Measurements from ENCODE around the gene SLC8A1.

The SLC8A1 gene

DNA sequence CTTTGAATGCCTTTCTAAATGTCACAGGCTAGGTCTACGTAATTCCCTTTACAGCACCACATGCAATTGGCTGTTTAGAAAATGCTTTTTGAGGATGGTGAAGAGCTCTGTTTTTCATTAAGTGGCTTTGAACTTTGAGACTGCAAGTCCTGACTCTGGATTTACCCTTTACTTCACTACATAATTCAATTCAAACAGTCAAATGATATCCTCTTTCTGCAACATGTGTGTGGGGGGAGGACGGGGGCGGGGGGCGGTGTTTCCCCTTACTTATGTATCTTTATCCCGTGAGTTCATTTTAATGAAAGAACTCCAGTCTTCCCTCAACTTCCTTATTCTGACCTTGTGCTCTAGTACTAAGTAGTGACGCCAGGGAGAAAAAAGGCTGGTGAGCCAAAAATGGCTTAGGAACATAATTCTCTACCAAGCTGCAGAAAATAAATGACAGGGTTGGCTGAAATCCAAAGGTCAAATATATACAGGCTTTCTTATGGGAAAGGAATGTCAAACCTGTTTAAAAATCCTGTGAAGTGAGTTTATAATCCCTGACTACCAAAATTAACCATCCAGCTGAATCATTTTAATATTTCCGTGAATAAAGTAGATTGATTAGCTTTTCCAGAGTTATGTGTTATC lies 119.6 kb downstream of the SLC8A1 start:
- DNase-seq (ENCODE audit: extremely low read depth, insufficient read length): no peak
- Histone ChIP-seq H3K4me3 (replicated peaks; ENCODE audit: low read depth, low read length) (no peak overlapping the region), H3K27me3 (replicated peaks; ENCODE audit: control insufficient read depth, insufficient read depth, low read length) (no peaks in the 10 kb centered on the region), H3K36me3 (ENCODE audit: control insufficient read depth, insufficient read depth, low read length) (no peaks in the 10 kb centered on the region)
- TF ChIP-seq, protein P1, sequence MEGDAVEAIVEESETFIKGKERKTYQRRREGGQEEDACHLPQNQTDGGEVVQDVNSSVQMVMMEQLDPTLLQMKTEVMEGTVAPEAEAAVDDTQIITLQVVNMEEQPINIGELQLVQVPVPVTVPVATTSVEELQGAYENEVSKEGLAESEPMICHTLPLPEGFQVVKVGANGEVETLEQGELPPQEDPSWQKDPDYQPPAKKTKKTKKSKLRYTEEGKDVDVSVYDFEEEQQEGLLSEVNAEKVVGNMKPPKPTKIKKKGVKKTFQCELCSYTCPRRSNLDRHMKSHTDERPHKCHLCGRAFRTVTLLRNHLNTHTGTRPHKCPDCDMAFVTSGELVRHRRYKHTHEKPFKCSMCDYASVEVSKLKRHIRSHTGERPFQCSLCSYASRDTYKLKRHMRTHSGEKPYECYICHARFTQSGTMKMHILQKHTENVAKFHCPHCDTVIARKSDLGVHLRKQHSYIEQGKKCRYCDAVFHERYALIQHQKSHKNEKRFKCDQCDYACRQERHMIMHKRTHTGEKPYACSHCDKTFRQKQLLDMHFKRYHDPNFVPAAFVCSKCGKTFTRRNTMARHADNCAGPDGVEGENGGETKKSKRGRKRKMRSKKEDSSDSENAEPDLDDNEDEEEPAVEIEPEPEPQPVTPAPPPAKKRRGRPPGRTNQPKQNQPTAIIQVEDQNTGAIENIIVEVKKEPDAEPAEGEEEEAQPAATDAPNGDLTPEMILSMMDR (IDR thresholded peaks at IDR 0.05; ENCODE audit: insufficient read depth, low read length, poor library complexity, severe bottlenecking): no peak

- TF ChIP-seq, protein P1 (IDR thresholded peaks at IDR 0.05; ENCODE audit: insufficient read depth, low read length, poor library complexity, severe bottlenecking): no peak
- H3K36me3 ChIP-seq (ENCODE audit: control insufficient read depth, insufficient read depth, low read length): no peaks in the 10 kb centered on the region
- H3K27me3 ChIP-seq (replicated peaks; ENCODE audit: control insufficient read depth, insufficient read depth, low read length): no peaks in the 10 kb centered on the region
- DNase-seq (ENCODE audit: extremely low read depth, insufficient read length): no peak
- H3K4me3 ChIP-seq (replicated peaks; ENCODE audit: low read depth, low read length): no peak overlapping the region
Measured at GRCh38 chr2:40330096-40330495, 121.8 kb downstream of the SLC8A1 start.

DNA sequence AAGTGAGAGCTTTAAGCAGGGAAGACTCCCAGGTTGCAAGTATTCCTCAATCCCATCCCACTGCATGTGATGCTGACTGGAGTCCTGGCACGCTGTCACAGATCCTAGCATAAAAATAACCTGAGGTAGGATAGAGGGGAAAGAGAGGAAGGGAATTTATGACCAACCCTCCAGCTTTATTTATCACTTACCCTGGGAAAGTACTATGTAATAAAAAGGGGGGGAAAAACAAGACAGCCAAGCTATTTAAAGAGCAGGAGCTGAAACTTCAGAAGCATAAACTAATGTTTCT lies 122.2 kb downstream of the SLC8A1 start:
- Histone ChIP-seq H3K4me3 (replicated peaks; ENCODE audit: low read depth, low read length) (no peak overlapping the region), H3K27me3 (replicated peaks; ENCODE audit: control insufficient read depth, insufficient read depth, low read length) (no peaks in the 10 kb centered on the region), H3K36me3 (ENCODE audit: control insufficient read depth, insufficient read depth, low read length) (no peaks in the 10 kb centered on the region)
- no peak for DNase-seq (ENCODE audit: extremely low read depth, insufficient read length)
- TF ChIP-seq, protein P1 (IDR thresholded peaks at IDR 0.05; ENCODE audit: insufficient read depth, low read length, poor library complexity, severe bottlenecking): no peak

GRCh38 chr2:40325116-40325515 lies 126.8 kb downstream of the SLC8A1 start:
- Histone ChIP-seq H3K36me3 (ENCODE audit: control insufficient read depth, insufficient read depth, low read length) (no peaks in the 10 kb centered on the region), H3K27me3 (replicated peaks; ENCODE audit: control insufficient read depth, insufficient read depth, low read length) (no peaks in the 10 kb centered on the region), H3K4me3 (replicated peaks; ENCODE audit: low read depth, low read length) (no peak overlapping the region)
- TF ChIP-seq, protein P1 (IDR thresholded peaks at IDR 0.05; ENCODE audit: insufficient read depth, low read length, poor library complexity, severe bottlenecking): no peak
- no peak for DNase-seq (ENCODE audit: extremely low read depth, insufficient read length)

DNA sequence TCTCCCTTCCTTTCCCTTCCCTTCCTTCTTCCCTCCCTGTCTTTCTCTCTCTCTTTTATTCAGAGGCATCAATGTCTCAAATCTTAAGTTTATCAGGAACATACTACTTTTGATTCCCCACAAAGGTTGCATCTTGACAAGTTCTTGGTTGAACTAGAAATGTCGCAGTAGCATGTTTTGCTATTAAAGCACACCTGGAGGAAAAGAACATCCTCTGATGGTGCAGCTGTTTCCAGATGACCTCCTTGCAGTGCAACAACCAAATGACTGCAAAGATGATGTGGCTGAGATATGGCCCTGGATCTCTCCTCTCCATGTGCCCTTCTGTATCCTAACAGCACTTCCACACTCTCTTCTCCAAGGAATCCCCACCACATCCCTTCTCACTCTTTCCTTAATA lies 127.2 kb downstream of the SLC8A1 start:
- H3K36me3 ChIP-seq (ENCODE audit: control insufficient read depth, insufficient read depth, low read length): no peaks in the 10 kb centered on the region
- no peaks in the 10 kb centered on the region for H3K27me3 ChIP-seq (replicated peaks; ENCODE audit: control insufficient read depth, insufficient read depth, low read length)
- no peak for DNase-seq (ENCODE audit: extremely low read depth, insufficient read length)
- H3K4me3 ChIP-seq (replicated peaks; ENCODE audit: low read depth, low read length): no peak overlapping the region
- TF ChIP-seq, protein P1 (IDR thresholded peaks at IDR 0.05; ENCODE audit: insufficient read depth, low read length, poor library complexity, severe bottlenecking): no peak

DNA sequence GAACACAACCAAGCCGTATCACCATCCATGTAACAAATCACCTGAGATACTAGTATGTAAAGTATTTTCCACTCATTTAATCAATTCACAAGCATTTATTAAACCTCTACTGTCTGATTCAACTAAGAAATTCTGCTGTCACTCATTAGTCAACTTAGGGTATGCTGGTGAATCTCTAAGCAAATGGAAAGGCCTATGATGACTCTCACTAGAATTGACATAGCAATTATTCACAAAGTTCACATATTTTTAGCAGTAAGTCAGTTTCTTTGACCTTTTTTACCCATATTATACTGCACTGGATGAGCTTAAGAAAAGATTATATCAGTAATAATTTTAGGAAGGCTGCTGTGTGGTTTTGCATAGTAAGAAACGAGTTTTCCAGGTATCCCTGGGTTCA lies 130.1 kb downstream of the SLC8A1 start:
- no peak overlapping the region for H3K4me3 ChIP-seq (replicated peaks; ENCODE audit: low read depth, low read length)
- DNase-seq (ENCODE audit: extremely low read depth, insufficient read length): no peak
- TF ChIP-seq, protein P1 (IDR thresholded peaks at IDR 0.05; ENCODE audit: insufficient read depth, low read length, poor library complexity, severe bottlenecking): no peak
- H3K36me3 ChIP-seq (ENCODE audit: control insufficient read depth, insufficient read depth, low read length): no peaks in the 10 kb centered on the region
- no peaks in the 10 kb centered on the region for H3K27me3 ChIP-seq (replicated peaks; ENCODE audit: control insufficient read depth, insufficient read depth, low read length)
